HEK293 (cell line): ENCODE data around the gene RORB.

ENCODE experiments used
- CTCF ChIA-PET: fragments of 350-600 bp; formaldehyde crosslinking; extraction: SDS; loops from one replicate; lab custom pipeline; 2021; ENCODE audit warnings: antibody characterized with exemption; lab: Yijun Ruan, JAX
- POLR2A ChIA-PET: fragments of 300-600 bp; formaldehyde crosslinking; extraction: SDS; loops from one replicate; lab custom pipeline; 2020; ENCODE audit warnings: antibody characterized with exemption, inconsistent platforms; lab: Yijun Ruan, JAX
- H3K27ac ChIP-seq: fragments of 200-500 bp; sonication (Bioruptor generic); 2 replicates; pipeline ENCODE4 v1.5.1; 2014; ENCODE audit warnings: low read depth, low read length, control low read depth, inconsistent platforms; ENCODE audit errors: extremely low read depth
- H3K36me3 ChIP-seq, 2 experiments: fragments of 200-500 bp in 1 of 2; sonication (Bioruptor generic) in 1 of 2; 1 replicate in 1 of 2; 2 replicates in 1 of 2; pipeline ENCODE4 v1.5.1; 2014 to 2017; ENCODE audit warnings: inconsistent platforms in 2 of 2, low read length in 2 of 2; ENCODE audit not compliant: control insufficient read depth in 2 of 2, insufficient read depth in 1 of 2
- H3K4me1 ChIP-seq: fragments of 200-500 bp; sonication (Bioruptor generic); 2 replicates; pipeline ENCODE4 v1.5.1; 2014; ENCODE audit warnings: mild to moderate bottlenecking, low read length, inconsistent platforms; ENCODE audit not compliant: control insufficient read depth, insufficient read depth
- H3K4me3 ChIP-seq: 2 replicates; pipeline ENCODE4 v1.5.1; 2011; ENCODE audit warnings: low read depth, mild to moderate bottlenecking, control low read depth, low read length, moderate library complexity
- H3K9me3 ChIP-seq: fragments of 200-500 bp; sonication (Bioruptor generic); 2 replicates; pipeline ENCODE4 v1.5.1; 2014; ENCODE audit warnings: low read depth, low read length, inconsistent platforms; ENCODE audit not compliant: control insufficient read depth, insufficient read depth
- GLI2 ChIP-seq: fragments of 450-650 bp; formaldehyde crosslinking; IDR thresholded peaks from 2 replicates; pipeline ENCODE4; 2017; ENCODE audit warnings: missing biosample characterization, missing genetic modification characterization, low read depth, borderline replicate concordance
- PRDM2 ChIP-seq: fragments of 450-650 bp; formaldehyde crosslinking; IDR thresholded peaks from 2 replicates; pipeline ENCODE4 v1.5.1; 2016; ENCODE audit warnings: missing biosample characterization, missing genetic modification characterization, borderline replicate concordance
- PRDM4 ChIP-seq: fragments of 450-650 bp; formaldehyde crosslinking; IDR thresholded peaks from 2 replicates; pipeline ENCODE4 v1.5.1; 2017; ENCODE audit warnings: missing biosample characterization, missing genetic modification characterization
- RBAK ChIP-seq: fragments of 450-650 bp; formaldehyde crosslinking; IDR thresholded peaks from 2 replicates; pipeline ENCODE4 v1.5.1; 2016; ENCODE audit warnings: missing biosample characterization, missing genetic modification characterization
- TSHZ1 ChIP-seq: fragments of 450-650 bp; formaldehyde crosslinking; IDR thresholded peaks from 2 replicates; pipeline ENCODE4 v1.5.1; 2016; ENCODE audit warnings: missing biosample characterization, missing genetic modification characterization, borderline replicate concordance
- ZNF157 ChIP-seq: fragments of 450-650 bp; formaldehyde crosslinking; IDR thresholded peaks from 2 replicates; pipeline ENCODE4 v1.5.1; 2016; ENCODE audit warnings: missing biosample characterization, missing genetic modification characterization
- ZNF544 ChIP-seq: fragments of 450-650 bp; formaldehyde crosslinking; IDR thresholded peaks from 2 replicates; pipeline ENCODE4 v1.5.0; 2017; ENCODE audit warnings: missing biosample characterization, missing genetic modification characterization
- ZNF549 ChIP-seq: fragments of 450-650 bp; IDR thresholded peaks from 2 replicates; pipeline ENCODE4 v1.5.1; 2018; ENCODE audit warnings: missing biosample characterization, missing genetic modification characterization, mild to moderate bottlenecking, inconsistent platforms, moderate library complexity
- ZNF654 ChIP-seq: fragments of 450-650 bp; formaldehyde crosslinking; IDR thresholded peaks from 2 replicates; pipeline ENCODE4 v1.5.1; 2016; ENCODE audit warnings: low read depth, missing biosample characterization, missing genetic modification characterization
- ZNF837 ChIP-seq: fragments of 450-650 bp; formaldehyde crosslinking; IDR thresholded peaks from 2 replicates; pipeline ENCODE4 v1.5.1; 2016; ENCODE audit warnings: missing biosample characterization, missing genetic modification characterization

RORB gene

GRCh38 chr9:74557571-74557970 is 60.4 kb downstream of the RORB start (continued):
- TF ChIP-seq PRDM2 (tag by site-specific recombination) (no peak), TSHZ1 (tag by site-specific recombination) (no peak), ZNF837 (tag by site-specific recombination) (no peak), ZNF544 (tag by site-specific recombination) (no peak)

GRCh38 chr9:74562611-74563010 is 65.5 kb downstream of the RORB start:
- H3K4me3 ChIP-seq = no peak overlapping the region
- TF ChIP-seq PRDM4 (tag by site-specific recombination) (no peak), ZNF157 (tag by site-specific recombination) (no peak)
- TF ChIP-seq, all 188 proteins: peak for 0
- Histone ChIP-seq H3K4me1 (no peaks in the 10 kb centered on the region), H3K27ac (no peak overlapping the region), H3K9me3 (no peaks in the 10 kb centered on the region), H3K36me3 (no peaks in the 10 kb centered on the region)
- ChIA-PET POLR2A (no interaction called here), CTCF (interaction anchor here (0.9 kb wide), 1 partner anchor 161 kb away, joined by 7 read pairs; no protein-coding TSS in a partner anchor)

GRCh38 chr9:74570879-74571512 is 73.9 kb downstream of the RORB start:
- Histone ChIP-seq H3K4me1 (no peaks in the 10 kb centered on the region), H3K4me3 (no peak overlapping the region), H3K36me3 (no peaks in the 10 kb centered on the region), H3K9me3 (no peaks in the 10 kb centered on the region), H3K27ac (no peak overlapping the region)
- ChIA-PET POLR2A (no interaction called here), CTCF (interaction anchor here (0.7 to 1.7 kb wide), 3 partner anchors 191 to 1371 kb away, joined by 3 to 6 read pairs (median 3); no protein-coding TSS in a partner anchor)
- TF ChIP-seq ZNF654 (tag by site-specific recombination) = peak; percentile 43
- TF ChIP-seq GLI2 = no peak
- TF ChIP-seq RBAK (tag by site-specific recombination) = no peak
- TF ChIP-seq ZNF837 (tag by site-specific recombination) = no peak
- no peak for TF ChIP-seq ZNF549 (tag by site-specific recombination)
